ENCODE data around the gene PLAC1.
A peak's percentile ranks its signal among the peaks of the same experiment; 100 is the strongest.

The PLAC1 gene

DNA sequence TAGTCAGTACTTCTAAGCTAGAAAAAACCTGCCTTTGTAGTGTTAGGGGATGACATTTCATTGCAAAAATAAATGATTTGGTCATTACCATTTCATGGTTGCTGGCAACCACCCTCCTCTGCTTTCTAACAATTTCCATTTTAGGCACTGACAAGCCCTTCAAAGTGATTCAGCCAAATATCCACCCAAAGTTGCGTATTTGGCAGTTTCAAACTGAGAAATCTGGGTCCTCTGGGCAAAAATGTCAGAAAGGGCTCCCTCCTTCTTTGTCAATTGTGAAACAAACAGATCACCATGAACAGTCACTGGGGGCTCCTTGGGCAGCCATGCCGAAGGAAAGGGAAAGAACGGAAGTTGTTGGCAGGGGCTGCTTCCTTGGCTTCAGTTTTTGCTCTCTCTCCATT lies 33.0 kb downstream of the PLAC1 start:
- no peak for DNase-seq

GRCh38 chrX:134624046-134624430 lies 34.2 kb downstream of the PLAC1 start:
- no peak for DNase-seq

- no peak for DNase-seq
Observed at GRCh38 chrX:134623293-134624045, 34.8 kb downstream of the PLAC1 start.

DNA sequence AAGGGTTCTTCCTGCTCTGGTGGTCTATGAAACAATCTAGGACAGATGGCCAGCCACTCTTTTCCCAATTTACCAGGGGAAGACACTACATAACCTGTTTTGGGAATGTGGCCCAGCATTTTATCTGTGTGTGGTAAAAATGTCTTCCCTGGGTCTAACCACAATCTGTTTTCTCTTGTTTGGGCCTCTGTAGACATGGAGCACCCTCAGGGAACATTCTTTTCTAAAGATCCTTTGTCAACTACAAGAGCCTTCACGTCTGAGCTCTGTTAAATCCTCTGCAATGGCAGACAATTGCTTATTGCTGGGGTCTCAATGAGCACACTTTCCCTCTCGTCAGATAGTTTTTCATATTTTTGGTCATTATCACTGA lies 35.5 kb downstream of the PLAC1 start:
- no peak for DNase-seq

- peak; percentile 50 for DNase-seq
Observed at GRCh38 chrX:134622056-134622812, 36.0 kb downstream of the PLAC1 start.

- no peak for DNase-seq
Observed at GRCh38 chrX:134619838-134620237, 38.4 kb downstream of the PLAC1 start.

GRCh38 chrX:134613396-134613795 lies 44.9 kb downstream of the PLAC1 start:
- DNase-seq, result no peak

DNA sequence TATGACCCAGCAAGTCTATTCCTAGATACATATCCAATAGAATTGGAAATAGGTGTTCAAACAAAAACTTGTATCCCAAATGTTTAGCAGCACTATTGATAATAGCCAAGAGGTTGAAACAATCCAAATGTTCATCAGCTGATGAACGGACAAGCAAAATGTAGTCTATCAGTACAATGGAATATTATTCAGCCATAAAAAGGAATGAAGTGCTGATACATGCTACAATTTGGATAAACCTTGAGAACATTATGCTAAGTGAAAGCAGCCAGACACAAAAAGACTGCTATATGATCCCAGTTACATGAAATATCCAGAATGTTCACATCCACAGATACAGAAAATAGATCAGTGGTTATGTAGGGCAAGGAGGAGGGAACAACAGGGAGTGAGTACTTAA lies 50.1 kb downstream of the PLAC1 start:
- DNase-seq, result no peak

DNA sequence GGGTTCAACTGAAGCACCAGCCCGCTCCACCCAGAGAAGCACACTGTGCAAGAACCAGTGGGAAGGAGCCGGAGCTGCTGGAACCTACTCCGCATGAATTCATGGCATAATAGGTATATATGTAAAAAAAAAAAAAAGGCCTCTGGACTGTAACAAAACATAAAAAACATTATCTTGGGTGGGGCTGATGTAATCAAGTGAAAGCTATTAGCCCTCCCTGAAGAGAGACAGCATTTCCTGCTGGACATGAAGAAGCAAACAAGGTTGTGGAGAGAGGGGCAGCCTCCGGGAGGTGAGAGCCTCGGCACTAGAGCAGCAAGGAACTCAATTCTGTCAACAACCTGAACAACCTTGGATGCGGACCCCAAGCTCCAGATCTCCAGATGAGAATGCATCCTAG lies 50.7 kb downstream of the PLAC1 start:
- no peak for DNase-seq

DNA sequence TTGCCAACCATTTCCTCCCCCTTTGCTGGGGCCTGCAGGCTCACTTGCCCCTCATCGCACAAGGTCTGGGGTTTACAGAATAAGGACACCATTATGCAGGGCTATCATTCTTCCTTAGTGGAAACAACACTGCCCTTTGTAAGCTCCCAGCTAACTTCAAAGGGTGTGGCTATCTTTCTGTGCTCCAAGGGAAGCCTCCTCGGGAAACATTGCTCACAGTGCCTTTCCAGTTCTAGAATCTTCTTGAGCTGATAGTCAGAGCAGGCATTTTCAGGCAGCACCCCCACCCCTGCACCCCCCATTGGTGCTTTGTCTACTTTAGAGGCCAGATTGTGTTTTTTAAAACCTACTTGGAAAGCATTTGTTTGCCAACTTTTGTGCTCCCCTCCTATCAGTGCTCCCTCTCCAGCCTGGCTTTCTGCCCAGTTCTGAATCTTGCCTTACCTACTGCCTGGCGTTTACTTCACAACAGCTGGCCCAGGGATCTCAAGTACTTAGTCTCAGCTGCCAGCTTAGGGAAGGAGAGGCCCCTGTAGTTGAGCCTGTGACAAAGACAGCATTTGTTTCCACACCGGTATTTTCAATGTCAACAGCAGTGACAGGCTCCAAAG lies 53.5 kb downstream of the PLAC1 start:
- no peak for DNase-seq

GRCh38 chrX:134603806-134604700 lies 54.2 kb downstream of the PLAC1 start:
- no peak for DNase-seq

DNA sequence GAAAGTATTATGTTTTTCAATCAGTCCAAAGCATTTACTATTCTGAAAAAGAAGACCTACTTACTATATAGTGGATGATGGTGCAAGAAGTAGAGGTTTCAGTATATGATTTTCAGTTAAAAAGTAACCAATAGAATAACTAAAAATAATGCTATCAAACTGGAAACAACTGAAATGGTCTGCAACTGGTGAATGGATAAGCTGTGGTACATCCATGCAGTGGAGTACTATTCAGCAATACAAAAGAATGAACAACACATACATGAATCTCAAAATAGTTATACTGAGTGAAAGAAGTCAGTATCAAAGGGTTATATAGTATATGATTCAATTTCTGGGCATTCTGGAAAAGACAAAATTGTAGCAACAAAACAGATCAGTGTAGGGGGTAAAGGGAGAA lies 55.9 kb downstream of the PLAC1 start:
- no peak for DNase-seq

- no peak for DNase-seq
Observed at GRCh38 chrX:134601240-134601765, 57.0 kb downstream of the PLAC1 start.

GRCh38 chrX:134600714-134601113 lies 57.6 kb downstream of the PLAC1 start:
- DNase-seq, result no peak

GRCh38 chrX:134599184-134599914 lies 58.9 kb downstream of the PLAC1 start:
- DNase-seq, result no peak

DNA sequence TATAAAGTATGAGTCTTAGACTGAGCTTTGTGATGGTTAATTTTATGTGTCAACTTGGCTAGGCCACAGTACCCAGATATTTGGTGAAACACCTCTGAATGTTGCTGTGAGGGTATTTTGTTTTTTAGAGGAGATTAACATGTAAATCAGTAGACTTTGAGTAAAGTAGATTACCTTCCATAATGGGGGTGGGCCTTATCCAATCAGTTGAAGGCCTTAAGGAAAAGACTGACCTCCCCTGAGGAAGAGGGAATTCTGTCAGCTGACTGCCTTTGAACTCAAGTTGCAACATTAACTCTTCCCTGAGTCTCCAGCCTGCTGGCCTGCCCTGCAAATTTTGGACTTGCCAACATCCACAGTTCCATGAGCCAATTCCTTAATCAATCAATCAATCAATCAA lies 66.0 kb downstream of the PLAC1 start:
- DNase-seq, result no peak

DNA sequence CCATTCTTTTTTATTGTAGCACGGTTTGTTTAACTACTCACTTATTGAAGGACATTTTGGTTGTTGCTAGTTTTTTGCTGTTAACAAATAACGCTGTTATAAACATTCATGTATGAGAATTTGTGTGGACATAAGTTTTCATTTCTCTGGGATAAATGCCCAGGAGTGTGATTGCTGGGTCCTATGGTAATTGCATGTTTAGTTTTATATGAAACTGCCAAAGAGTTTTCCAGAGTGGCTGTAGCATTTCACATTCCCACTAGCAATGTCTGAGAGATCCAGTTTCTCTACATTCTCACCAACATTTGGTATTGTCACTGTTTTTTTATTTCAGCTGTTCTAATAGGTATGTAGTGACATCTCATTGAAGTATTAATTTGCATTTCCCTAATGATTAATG lies 66.8 kb downstream of the PLAC1 start:
- no peak for DNase-seq

GRCh38 chrX:134588806-134589205 lies 69.5 kb downstream of the PLAC1 start:
- DNase-seq, result no peak

DNA sequence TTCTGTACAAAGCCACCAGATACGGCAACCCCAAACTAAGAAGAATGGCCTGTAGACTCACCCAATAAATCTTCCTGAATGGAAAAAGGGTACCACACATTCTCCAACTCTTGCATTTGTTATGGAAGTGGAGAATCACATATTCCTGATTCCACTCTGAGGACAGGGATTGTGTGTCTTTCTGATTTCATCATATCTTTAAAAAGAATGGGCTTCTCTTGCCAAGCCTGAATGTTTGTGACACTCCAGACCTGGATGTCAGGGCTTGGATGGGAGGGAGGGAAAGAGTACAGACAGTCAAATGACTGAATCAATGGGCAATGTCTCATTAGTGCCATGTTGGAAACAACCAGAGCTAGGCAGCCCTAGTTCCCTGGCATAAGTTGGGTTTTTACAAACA lies 77.4 kb downstream of the PLAC1 start:
- DNase-seq, result no peak

DNA sequence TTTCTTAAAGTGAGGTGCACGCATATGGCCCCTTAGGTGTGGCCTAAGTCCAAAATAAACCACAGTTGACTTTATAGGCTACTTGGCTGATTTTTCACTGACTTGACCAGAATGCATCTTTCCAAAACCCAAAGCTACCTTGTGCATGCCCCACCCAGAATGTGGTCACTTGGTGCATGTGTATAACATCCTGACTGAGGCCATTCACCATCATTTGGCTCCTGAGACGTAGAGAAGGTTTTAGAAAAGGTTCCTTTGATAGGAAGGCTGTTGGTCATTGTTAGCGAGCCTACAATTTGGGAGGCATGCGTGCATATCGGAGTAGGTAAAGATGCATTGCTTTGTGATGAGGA lies 84.6 kb downstream of the PLAC1 start:
- DNase-seq, result no peak

GRCh38 chrX:134572816-134573682 lies 85.2 kb downstream of the PLAC1 start:
- DNase-seq, result no peak
